ENCODE measurements around the gene GFRA1. TPM values are rescaled to one million over a fixed set of nuclear protein-coding genes. Genes with fewer than 3 reads are reported as not detected.

Gene GFRA1
- 8.8 to 10.2 TPM (median 9.7 TPM) in 5 replicates for total RNA-seq (2022; extraction: Qiagen RNA extraction)

GRCh38 chr10:116272440-116273283, at the start of gene GFRA1:
Gene GFRA1, minus strand, starts transcription at chr10:116273206. Its CDS starts 1,177 bp downstream, at chr10:116272029.

Other genes with a start within 250 kb of the GFRA1 start
- gene CCDC172, start 51.2 kb upstream of the GFRA1 start, total RNA-seq (2022; extraction: Qiagen RNA extraction): not detected in 5 replicates
- 0.03 to 0.07 TPM (median 0.04 TPM) in 5 replicates for gene PNLIPRP3, start 154.6 kb upstream of the GFRA1 start, total RNA-seq (2022; extraction: Qiagen RNA extraction)